GM23248 (cell line): ENCODE measurements around the gene DNAAF5. TPM values are rescaled to one million over a fixed set of nuclear protein-coding genes. Genes with fewer than 3 reads are reported as not detected.

Experiments
- DNase-seq: peaks from one replicate; pipeline ENCODE4 v3.0.0-alpha.2; 2015
- H2AFZ ChIP-seq: fragments of 200-600 bp; sonication (generic); 2 replicates; pipeline ENCODE4 v1.6.1; 2016; ENCODE audit warnings: antibody characterized with exemption
- H3F3A ChIP-seq: fragments of 200-600 bp; sonication (generic); 2 replicates; pipeline ENCODE4 v1.6.1; 2016; ENCODE audit warnings: mild to moderate bottlenecking, antibody characterized with exemption, mixed run types; ENCODE audit not compliant: insufficient read depth
- H3K27ac ChIP-seq: fragments of 200-600 bp; sonication (generic); 2 replicates; pipeline ENCODE4 v1.5.1; 2016; ENCODE audit warnings: mild to moderate bottlenecking
- H3K27me3 ChIP-seq: fragments of 200-600 bp; sonication (generic); replicated peaks from 2 replicates; pipeline ENCODE4 v1.6.1; 2016; ENCODE audit warnings: mild to moderate bottlenecking; ENCODE audit not compliant: insufficient read depth
- H3K36me3 ChIP-seq: fragments of 200-600 bp; sonication (generic); 2 replicates; pipeline ENCODE4 v1.6.1; 2016; ENCODE audit warnings: low read depth, mild to moderate bottlenecking
- H3K4me1 ChIP-seq: fragments of 200-600 bp; sonication (generic); 2 replicates; pipeline ENCODE4 v1.6.1; 2016; ENCODE audit warnings: mild to moderate bottlenecking; ENCODE audit not compliant: insufficient read depth
- H3K4me2 ChIP-seq: fragments of 200-600 bp; sonication (generic); one replicate; pipeline ENCODE4 v1.6.1; 2016; ENCODE audit warnings: mild to moderate bottlenecking; ENCODE audit not compliant: unreplicated experiment
- H3K4me3 ChIP-seq: fragments of 200-600 bp; sonication (generic); 2 replicates; pipeline ENCODE4 v1.5.1; 2016; ENCODE audit warnings: mild to moderate bottlenecking
- H3K79me2 ChIP-seq: fragments of 200-600 bp; sonication (generic); 2 replicates; pipeline ENCODE4 v1.6.1; 2016; ENCODE audit warnings: mild to moderate bottlenecking; ENCODE audit not compliant: insufficient read depth
- H3K9ac ChIP-seq: fragments of 200-600 bp; sonication (generic); 2 replicates; pipeline ENCODE4 v1.6.1; 2016; ENCODE audit warnings: mild to moderate bottlenecking
- H3K9me2 ChIP-seq: fragments of 200-600 bp; sonication (generic); 2 replicates; pipeline ENCODE4 v1.6.1; 2016; ENCODE audit warnings: mixed run types, mild to moderate bottlenecking, moderate library complexity; ENCODE audit not compliant: insufficient read depth
- H3K9me3 ChIP-seq: fragments of 200-600 bp; sonication (generic); one replicate; pipeline ENCODE4 v1.6.1; 2017; ENCODE audit warnings: low read depth
- H4K20me1 ChIP-seq: fragments of 200-600 bp; sonication (generic); 2 replicates; pipeline ENCODE4 v1.6.0; 2016; ENCODE audit not compliant: insufficient read depth
- EZH2 ChIP-seq: fragments of 200-600 bp; sonication (generic); IDR thresholded peaks from 2 replicates; pipeline ENCODE4 v1.6.1; 2018; ENCODE audit warnings: antibody characterized with exemption, mild to moderate bottlenecking; ENCODE audit not compliant: insufficient read depth, poor library complexity, severe bottlenecking
- EZH2phosphoT487 ChIP-seq: fragments of 200-600 bp; sonication (generic); IDR thresholded peaks from 2 replicates; pipeline ENCODE4 v1.6.1; 2018; ENCODE audit warnings: antibody characterized with exemption, moderate library complexity, mild to moderate bottlenecking, low read depth; ENCODE audit not compliant: insufficient read depth
- WGBS, 2 experiments: methylation state at CpG; one replicate each; pipeline ENCODE4 v1.1.6; 2015 to 2017; ENCODE audit warnings: low lambda C conversion rate in 2 of 2, low coverage in 1 of 2; ENCODE audit errors: missing lambda C conversion rate in 2 of 2; 5-methylcytosine and 5-hydroxymethylcytosine counted together
- in situ Hi-C: fragments of 300-500 bp; cut with MboI; formaldehyde crosslinking; loops from 2 replicates; pipeline ENCODE4 v1.15.0; 2020
- polyA plus RNA-seq: library from polyadenylated mRNA; unstranded; fragments of >200 nt; fragmentation: Nextera tagmentation; extraction: Ambion mirVana; gene quantifications from 2 replicates; pipeline ENCODE4 v1.2.1, GENCODE V29; 2016
- total RNA-seq: library from RNA; depleted of rRNA; stranded (reverse); fragments of >200 nt; shearing (Covaris generic); gene quantifications from 2 replicates; pipeline ENCODE4 v1.2.3, GENCODE V29; 2014

The DNAAF5 gene
- total and polyA plus RNA-seq, 2 experiments from 2014 or later = 5.7 to 35.7 TPM

DNA sequence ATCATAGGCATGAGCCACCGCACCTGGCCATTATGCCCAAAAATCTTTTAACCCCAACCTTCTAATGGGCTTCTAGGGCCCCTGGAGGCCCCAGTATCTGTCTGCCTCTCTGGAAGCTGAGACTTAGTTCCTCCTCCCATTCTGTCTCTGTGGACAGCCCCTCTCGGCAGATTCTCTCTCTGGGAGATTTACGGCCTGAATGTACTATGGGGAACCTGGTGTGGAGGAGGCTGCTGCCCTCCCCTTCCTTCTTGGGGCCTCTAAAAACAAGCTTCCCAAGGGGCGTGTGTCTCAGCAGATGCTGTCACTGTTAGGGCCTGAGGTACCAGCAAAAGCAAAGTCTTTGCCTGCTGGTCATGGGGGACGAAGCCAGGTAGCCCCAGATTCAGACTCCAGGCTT lies 36.4 kb downstream of the DNAAF5 start:
- Histone ChIP-seq H4K20me1 (no peaks in the 10 kb centered on the region), H3K9me2 (no peaks in the 10 kb centered on the region), H3K4me1 (no peaks in the 10 kb centered on the region), H3K27me3 (no peaks in the 10 kb centered on the region), H3K36me3 (peaks cover 7% of the 10 kb centered on the region; the same call in 1 of the 2 replicates), H3K79me2 (no peaks in the 10 kb centered on the region), H3K9ac (no peak overlapping the region), H2AFZ (no peak overlapping the region), H3F3A (no peaks in the 10 kb centered on the region), H3K4me3 (no peak overlapping the region), H3K9me3 (no peaks in the 10 kb centered on the region), H3K4me2 (no peak overlapping the region), H3K27ac (no peak overlapping the region)
- in situ Hi-C loops = no loop called here
- 64 to 73% methylated on average over 5 of the region's 5 CpGs for WGBS, 2 experiments
- no peak for TF ChIP-seq EZH2phosphoT487
- TF ChIP-seq EZH2 = no peak
- no peak for DNase-seq

DNA sequence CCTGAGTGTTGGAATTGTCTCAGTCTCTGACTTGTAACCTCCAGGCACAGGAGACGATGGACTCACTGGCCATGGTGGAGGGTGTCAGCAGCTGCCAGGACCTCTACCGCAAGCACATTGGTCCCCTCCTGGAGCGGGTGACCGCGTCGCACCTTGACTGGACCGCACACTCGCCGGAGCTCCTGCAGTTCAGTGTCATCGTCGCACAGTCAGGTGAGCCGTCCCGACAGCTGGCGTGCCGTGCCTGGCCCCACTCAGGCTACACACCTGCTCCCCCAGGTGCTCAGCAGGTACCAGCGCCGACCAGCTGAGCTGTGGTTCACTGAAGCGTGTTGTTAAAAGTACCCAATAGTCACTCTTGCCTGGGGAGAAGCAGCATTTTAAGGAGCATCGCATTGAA lies 37.3 kb downstream of the DNAAF5 start:
- no peaks in the 10 kb centered on the region for H3K9me3 ChIP-seq
- TF ChIP-seq EZH2 (no peak), EZH2phosphoT487 (no peak)
- no peak overlapping the region for H3K4me2 ChIP-seq
- no peaks in the 10 kb centered on the region for H3K9me2 ChIP-seq
- no peak overlapping the region for H3K4me3 ChIP-seq
- DNase-seq = no peak
- no peak overlapping the region for H3K9ac ChIP-seq
- no peak overlapping the region for H2AFZ ChIP-seq
- H3K27me3 ChIP-seq = no peaks in the 10 kb centered on the region
- no peaks in the 10 kb centered on the region for H3K4me1 ChIP-seq
- whole genome bisulfite sequencing, 2 experiments = 93 to 95% methylated on average over 19 of the region's 19 CpGs
- no peaks in the 10 kb centered on the region for H4K20me1 ChIP-seq
- in situ Hi-C loops = no loop called here
- H3K27ac ChIP-seq = no peak overlapping the region
- H3K36me3 ChIP-seq = peaks cover 7% of the 10 kb centered on the region; the same call in 1 of the 2 replicates
- no peaks in the 10 kb centered on the region for H3F3A ChIP-seq
- H3K79me2 ChIP-seq = no peaks in the 10 kb centered on the region

DNA sequence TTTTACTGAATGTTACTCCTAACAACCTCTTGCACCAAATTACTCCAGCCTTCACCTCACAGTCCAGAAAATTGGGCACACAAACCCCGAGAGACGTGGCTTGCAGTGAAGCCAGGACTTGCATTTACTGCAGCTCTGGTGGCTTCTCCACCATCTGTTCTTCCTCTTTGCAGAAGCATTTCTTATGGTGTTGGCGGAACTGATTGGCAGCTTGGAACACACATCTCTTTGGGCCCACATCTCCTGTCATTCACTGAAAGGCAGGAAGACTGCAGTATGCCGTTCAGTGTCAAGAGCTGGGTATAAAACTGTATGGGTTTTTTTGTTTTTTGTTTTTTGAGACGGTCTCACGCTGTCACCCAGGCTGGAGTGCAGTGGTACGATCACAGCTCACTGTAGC lies 38.9 kb downstream of the DNAAF5 start:
- H3K36me3 ChIP-seq = peaks cover 7% of the 10 kb centered on the region; the same call in 1 of the 2 replicates
- WGBS, 2 experiments = 94% methylated on average over 7 of the region's 7 CpGs
- no peaks in the 10 kb centered on the region for H3K9me2 ChIP-seq

DNA sequence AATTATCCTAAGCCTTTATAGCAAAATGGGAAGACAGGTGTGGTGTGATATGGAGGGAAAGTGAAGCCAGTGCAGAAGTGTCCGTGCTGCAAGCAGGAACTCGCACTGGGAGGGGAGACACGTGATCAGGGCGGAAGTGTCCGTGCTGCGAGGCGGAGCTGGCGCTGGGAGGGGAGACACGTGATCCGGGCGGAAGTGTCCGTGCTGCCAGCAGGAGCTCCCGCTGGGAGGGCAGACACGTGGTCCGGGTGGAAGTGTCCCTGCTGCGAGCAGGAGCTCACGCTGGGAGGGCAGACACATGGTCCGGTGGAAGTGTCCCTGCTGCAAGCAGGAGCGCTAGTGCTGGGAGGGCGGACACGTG lies 41.1 kb downstream of the DNAAF5 start:
- no peak overlapping the region for H2AFZ ChIP-seq
- H3K9me3 ChIP-seq = no peaks in the 10 kb centered on the region
- H3K27me3 ChIP-seq = no peaks in the 10 kb centered on the region
- no peaks in the 10 kb centered on the region for H3K9me2 ChIP-seq
- H3K4me3 ChIP-seq = no peak overlapping the region
- peaks cover 7% of the 10 kb centered on the region; the same call in 1 of the 2 replicates for H3K36me3 ChIP-seq
- 86 to 92% methylated on average over 19 to 20 of the region's 21 CpGs for WGBS, 2 experiments
- H3K9ac ChIP-seq = no peak overlapping the region
- H3K79me2 ChIP-seq = no peaks in the 10 kb centered on the region
- no peak for TF ChIP-seq EZH2phosphoT487
- no peak for TF ChIP-seq EZH2
- H3K4me2 ChIP-seq = no peak overlapping the region
- no peak overlapping the region for H3K27ac ChIP-seq
- H4K20me1 ChIP-seq = no peaks in the 10 kb centered on the region
- DNase-seq = no peak
- in situ Hi-C loops = loop anchor here (5.0 kb wide), 1 partner anchor 445 kb away; no protein-coding TSS in a partner anchor
- H3K4me1 ChIP-seq = no peaks in the 10 kb centered on the region
- no peaks in the 10 kb centered on the region for H3F3A ChIP-seq

More for the DNA sequence above, 38.9 kb downstream of the DNAAF5 start:
- no peaks in the 10 kb centered on the region for H3K79me2 ChIP-seq
- H3K27ac ChIP-seq = no peak overlapping the region
- H3K4me3 ChIP-seq = no peak overlapping the region
- no peaks in the 10 kb centered on the region for H4K20me1 ChIP-seq
- no peaks in the 10 kb centered on the region for H3K27me3 ChIP-seq
- TF ChIP-seq EZH2phosphoT487 (no peak), EZH2 (no peak)
- no peak overlapping the region for H2AFZ ChIP-seq
- H3K4me1 ChIP-seq = no peaks in the 10 kb centered on the region
- in situ Hi-C loops = loop anchor here (5.0 kb wide), 1 partner anchor 443 kb away; no protein-coding TSS in a partner anchor
- DNase-seq = no peak
- no peaks in the 10 kb centered on the region for H3F3A ChIP-seq
- H3K9me3 ChIP-seq = no peaks in the 10 kb centered on the region
- H3K4me2 ChIP-seq = no peak overlapping the region
- H3K9ac ChIP-seq = no peak overlapping the region
